NB4 (cell line): ENCODE measurements around the gene MYO18A.

Source experiments
- CTCF ChIP-seq: IDR thresholded peaks from one replicate; pipeline ENCODE4 v1.5.1; 2012; ENCODE audit warnings: low read depth, low read length
- MAX ChIP-seq: IDR thresholded peaks from 2 replicates; pipeline ENCODE4 v1.6.1; 2011; ENCODE audit warnings: low read depth, low read length
- POLR2A ChIP-seq: IDR thresholded peaks from 2 replicates; pipeline ENCODE4 v1.6.1; 2011; ENCODE audit warnings: mild to moderate bottlenecking; ENCODE audit not compliant: insufficient read length; ENCODE audit errors: extremely low read depth

- no peak for TF ChIP-seq CTCF
- no peak for TF ChIP-seq POLR2A
- TF ChIP-seq MAX, result no peak
Measured at GRCh38 chr17:29039764-29040598, 140.2 kb downstream of the MYO18A start.
